ENCODE measurements around the gene DACT1.

DNA sequence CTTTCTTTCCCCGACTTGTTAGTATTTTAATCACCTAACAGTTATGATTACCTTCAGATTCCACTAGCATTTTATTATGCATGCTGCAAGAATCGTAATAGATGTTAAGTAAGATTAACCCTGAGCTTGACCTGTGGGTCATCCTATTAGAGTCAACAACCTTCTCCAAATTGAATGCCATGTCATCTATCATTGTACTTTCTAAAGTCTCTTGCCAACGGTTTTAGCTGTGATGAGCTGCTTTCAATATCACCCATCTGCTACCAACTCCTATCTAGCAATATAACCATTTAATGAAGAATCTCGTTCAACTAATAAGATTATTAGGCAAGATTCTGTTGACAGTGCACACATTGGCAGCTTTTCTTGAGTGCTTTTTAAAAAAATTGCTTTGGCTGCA is 33.7 kb downstream of the DACT1 start:
- no peak for TF ChIP-seq EP300 (IDR thresholded peaks at IDR 0.05)
- TF ChIP-seq CTCF (IDR thresholded peaks at IDR 0.05), result no peak
